Kidney glomerular epithelial cell (primary cell): Measurements from ENCODE around the gene MRPL34.

Source experiments
- DNase-seq: peaks from one replicate; lab custom pipeline; 2025; lab: John Stamatoyannopoulos, UW

Gene MRPL34

GRCh38 chr19:17341845-17342244 is 36.2 kb downstream of the MRPL34 start:
- no peak for DNase-seq

GRCh38 chr19:17346109-17346671 is 40.5 kb downstream of the MRPL34 start:
- DNase-seq = peak; percentile 77

- DNase-seq = no peak
These were observed 41.7 kb downstream of the MRPL34 start for GRCh38 chr19:17347361-17347760.

DNA sequence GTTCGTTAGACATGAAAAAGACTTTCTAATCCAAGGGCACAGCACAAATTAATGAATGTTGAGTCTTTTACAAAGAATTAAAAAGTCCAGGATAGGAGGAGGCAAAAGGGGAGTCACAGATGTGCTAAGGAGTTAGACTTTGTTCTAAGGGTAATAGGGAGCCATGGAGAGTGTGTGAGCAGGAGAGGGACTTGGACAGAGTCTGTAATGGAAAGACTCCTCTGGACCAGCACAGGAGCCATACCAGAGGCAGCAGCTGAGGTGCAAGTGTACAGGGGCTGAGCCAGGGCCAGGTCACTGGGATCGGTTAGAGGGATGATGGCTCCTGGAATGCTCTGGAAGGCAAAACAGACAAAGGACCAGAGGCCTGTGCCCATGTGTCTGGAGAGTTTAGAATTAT is 42.2 kb downstream of the MRPL34 start:
- no peak for DNase-seq

DNA sequence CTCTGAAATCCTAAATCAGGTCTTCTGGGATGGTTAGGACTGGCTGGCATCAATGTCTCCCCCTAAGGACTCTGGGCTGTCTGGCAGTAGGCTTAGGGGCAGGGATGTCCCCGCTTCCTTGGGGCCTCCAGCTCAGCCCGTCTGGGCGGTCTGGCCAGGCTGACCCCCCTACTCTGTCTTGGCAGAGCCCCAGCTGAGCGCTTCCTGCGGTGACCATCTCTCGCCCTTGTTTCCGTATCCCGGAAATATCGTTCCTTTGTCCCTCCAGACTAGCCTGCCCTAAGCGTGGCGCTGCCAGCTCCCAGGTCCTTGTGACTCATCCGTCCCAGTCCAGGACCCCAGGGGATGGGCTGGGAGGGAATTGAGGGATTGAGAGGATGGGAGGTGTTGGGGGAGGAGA is 43.0 kb downstream of the MRPL34 start:
- no peak for DNase-seq

DNA sequence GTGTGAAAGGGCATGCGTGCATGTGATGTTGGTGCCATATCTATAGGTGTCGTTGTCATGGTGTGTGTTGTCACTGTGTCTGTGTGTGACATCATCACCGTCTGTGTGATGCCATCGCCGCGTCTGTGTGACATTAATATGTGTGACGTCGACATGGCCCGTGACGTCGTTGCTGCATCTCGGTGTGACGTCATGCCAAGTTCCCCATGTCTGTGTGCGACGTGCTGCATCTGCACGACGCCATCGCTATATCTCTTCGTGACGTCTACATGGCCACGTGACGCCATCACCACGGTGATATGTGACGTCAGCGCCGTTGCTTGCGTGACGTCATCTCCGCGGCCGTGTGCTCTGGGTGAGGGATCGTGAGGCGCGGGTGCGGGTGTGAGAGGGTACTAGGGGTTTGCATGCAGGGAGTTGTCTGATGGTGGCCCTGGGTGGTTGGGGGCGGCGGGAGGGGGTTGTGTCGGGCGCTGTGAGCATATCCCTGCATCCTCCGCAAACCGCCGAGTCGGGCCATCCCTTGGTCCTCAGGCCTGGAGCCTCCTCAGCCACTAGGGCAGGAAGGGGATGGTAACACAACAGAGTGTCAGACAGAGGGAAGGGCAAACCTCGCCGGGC is 46.3 kb downstream of the MRPL34 start:
- DNase-seq = no peak

- no peak for DNase-seq
These were observed 47.1 kb downstream of the MRPL34 start for GRCh38 chr19:17352608-17353280.

GRCh38 chr19:17353386-17353785 is 47.7 kb downstream of the MRPL34 start:
- DNase-seq = no peak
